Caco-2 (cell line): ENCODE measurements around the gene CPA3. TPM values are rescaled to one million over a fixed set of nuclear protein-coding genes. Genes with fewer than 3 reads are reported as not detected.

Experiments used
- BruUV-seq: library from RNA; stranded (reverse); fragments of 400-500 nt; replicated peaks from 2 replicates; lab custom pipeline; 2021; lab: Mats Ljungman, UMichigan
- CTCF ChIA-PET: fragments of 300-600 bp; sonication (Branson Sonifier 250); formaldehyde crosslinking; loops from one replicate; lab custom pipeline; 2022; ENCODE audit warnings: antibody characterized with exemption; lab: Charles Lee
- POLR2A ChIA-PET: fragments of 300-600 bp; sonication (Branson Sonifier 250); formaldehyde crosslinking; loops from one replicate; lab custom pipeline; 2022; ENCODE audit warnings: antibody characterized with exemption; lab: Charles Lee
- DNase-seq, 2 experiments: peaks; one replicate each; pipeline versions ENCODE4 v3.0.0 to v3.0.0-alpha.2; 2020 to 2022
- H3K27me3 ChIP-seq: replicated peaks from 2 replicates; pipeline ENCODE4 v1.6.0; 2011; ENCODE audit warnings: low read length; ENCODE audit not compliant: control insufficient read depth, insufficient read depth
- H3K36me3 ChIP-seq: 2 replicates; pipeline ENCODE4 v1.5.1; 2011; ENCODE audit warnings: low read length; ENCODE audit not compliant: control insufficient read depth, insufficient read depth
- H3K4me1 ChIP-seq: fragments of 250-450 bp; sonication (Bioruptor Pico); 2 replicates; pipeline ENCODE4 v1.5.1; 2020; ENCODE audit warnings: mild to moderate bottlenecking
- H3K4me3 ChIP-seq: 2 replicates; pipeline ENCODE4 v1.5.1; 2011; ENCODE audit warnings: low read depth, mild to moderate bottlenecking, control low read depth, low read length
- H3K9me3 ChIP-seq: fragments of 250-450 bp; sonication (Bioruptor Pico); 2 replicates; pipeline ENCODE4 v1.5.1; 2020; ENCODE audit warnings: mild to moderate bottlenecking, moderate library complexity
- H3K27ac Mint-ChIP-seq: one replicate; pipeline ENCODE4 v1.8.0; 2022; ENCODE audit warnings: mixed read lengths; ENCODE audit not compliant: unreplicated experiment
- H3K27me3 Mint-ChIP-seq: one replicate; pipeline ENCODE4 v1.8.0; 2022; ENCODE audit warnings: mixed read lengths; ENCODE audit not compliant: insufficient read depth, unreplicated experiment
- H3K36me3 Mint-ChIP-seq: one replicate; pipeline ENCODE4 v1.8.0; 2022; ENCODE audit warnings: mild to moderate bottlenecking, mixed read lengths; ENCODE audit not compliant: insufficient read depth, unreplicated experiment
- H3K4me1 Mint-ChIP-seq: one replicate; pipeline ENCODE4 v1.8.0; 2022; ENCODE audit warnings: low read depth, mixed read lengths; ENCODE audit not compliant: unreplicated experiment
- H3K4me3 Mint-ChIP-seq: one replicate; pipeline ENCODE4 v1.8.0; 2022; ENCODE audit warnings: mild to moderate bottlenecking, moderate library complexity, mixed read lengths; ENCODE audit not compliant: unreplicated experiment
- H3K9me3 Mint-ChIP-seq: one replicate; pipeline ENCODE4 v1.8.0; 2022; ENCODE audit warnings: mixed read lengths; ENCODE audit not compliant: unreplicated experiment
- CTCF ChIP-seq, 2 experiments: fragments of 200-600 bp in 1 of 2; IDR thresholded peaks; 1 replicate in 1 of 2; 2 replicates in 1 of 2; pipeline versions ENCODE4 v1.5.1 to v1.8.0; 2011 to 2022; ENCODE audit warnings: antibody characterized with exemption in 1 of 2, control low read depth in 1 of 2, inconsistent platforms in 1 of 2, low read depth in 1 of 2, low read length in 1 of 2, mild to moderate bottlenecking in 1 of 2, moderate library complexity in 1 of 2; ENCODE audit not compliant: insufficient read depth in 1 of 2, severe bottlenecking in 1 of 2, unreplicated experiment in 1 of 2
- intact Hi-C: fragments of 100-400 bp; cut with micrococcal nuclease; formaldehyde crosslinking; loops from one replicate; pipeline ENCODE4 v1.10.0; 2022; ENCODE audit not compliant: unreplicated experiment
- total RNA-seq: library from RNA; stranded (reverse); gene quantifications from 2 replicates; pipeline ENCODE4 v1.2.3, GENCODE V29; 2022

The CPA3 gene
- total RNA-seq, 1 experiment from 2014 or later = not detected

GRCh38 chr3:148829926-148830325, 35.2 kb upstream of the CPA3 start:
- Histone ChIP-seq H3K27me3 (no peaks in the 10 kb centered on the region), H3K9me3 (no peaks in the 10 kb centered on the region), H3K4me3 (no peak overlapping the region), H3K4me1 (no peaks in the 10 kb centered on the region), H3K36me3 (no peaks in the 10 kb centered on the region)
- POLR2A ChIA-PET = no interaction called here
- TF ChIP-seq CTCF (IDR thresholded peaks at IDR 0.05; ENCODE audit: insufficient read depth in 1 of 2, low read depth in 1 of 2, low read length in 1 of 2, severe bottlenecking in 1 of 2, unreplicated experiment in 1 of 2) = no peak
- intact Hi-C loops = no loop called here
- Mint-ChIP-seq H3K36me3 (no peaks in the 10 kb centered on the region), H3K4me3 (no peak overlapping the region), H3K27me3 (no peaks in the 10 kb centered on the region), H3K27ac (no peak overlapping the region), H3K9me3 (no peaks in the 10 kb centered on the region), H3K4me1 (no peaks in the 10 kb centered on the region)
- CTCF ChIA-PET = no interaction called here
- no TSS peak for BruUV-seq
- DNase-seq = no peak

- Histone ChIP-seq H3K4me1 (no peaks in the 10 kb centered on the region), H3K9me3 (no peaks in the 10 kb centered on the region), H3K36me3 (no peaks in the 10 kb centered on the region), H3K4me3 (no peak overlapping the region), H3K27me3 (no peaks in the 10 kb centered on the region)
- ChIA-PET CTCF (no interaction called here), POLR2A (no interaction called here)
- no peaks in the 10 kb centered on the region for H3K4me1 Mint-ChIP-seq
- no TSS peak for BruUV-seq
- no peak overlapping the region for H3K4me3 Mint-ChIP-seq
- H3K27ac Mint-ChIP-seq = no peak overlapping the region
- no peaks in the 10 kb centered on the region for H3K27me3 Mint-ChIP-seq
- TF ChIP-seq CTCF (IDR thresholded peaks at IDR 0.05; ENCODE audit: insufficient read depth in 1 of 2, low read depth in 1 of 2, low read length in 1 of 2, severe bottlenecking in 1 of 2, unreplicated experiment in 1 of 2) = no peak
- intact Hi-C loops = no loop called here
- H3K36me3 Mint-ChIP-seq = no peaks in the 10 kb centered on the region
- DNase-seq = no peak
- no peaks in the 10 kb centered on the region for H3K9me3 Mint-ChIP-seq
These were observed 31.9 kb upstream of the CPA3 start for GRCh38 chr3:148833223-148833622.

- no TSS peak for BruUV-seq
- ChIA-PET CTCF (no interaction called here), POLR2A (no interaction called here)
- Mint-ChIP-seq H3K27me3 (no peaks in the 10 kb centered on the region), H3K4me1 (no peaks in the 10 kb centered on the region), H3K4me3 (no peak overlapping the region), H3K27ac (no peak overlapping the region), H3K36me3 (no peaks in the 10 kb centered on the region), H3K9me3 (no peaks in the 10 kb centered on the region)
- H3K27me3 ChIP-seq = no peaks in the 10 kb centered on the region
- H3K4me3 ChIP-seq = no peak overlapping the region
- intact Hi-C loops = loop anchor here (5.0 kb wide), 1 partner anchor 113 kb away; no protein-coding TSS in a partner anchor
- H3K4me1 ChIP-seq = no peaks in the 10 kb centered on the region
- DNase-seq = no peak
- no peaks in the 10 kb centered on the region for H3K9me3 ChIP-seq
- H3K36me3 ChIP-seq = no peaks in the 10 kb centered on the region
- TF ChIP-seq CTCF (IDR thresholded peaks at IDR 0.05; ENCODE audit: insufficient read depth in 1 of 2, low read depth in 1 of 2, low read length in 1 of 2, severe bottlenecking in 1 of 2, unreplicated experiment in 1 of 2) = no peak
These were observed 25.3 kb upstream of the CPA3 start for GRCh38 chr3:148839805-148840204.
